ENCODE measurements around the gene GALR2.

The GALR2 gene

GRCh38 chr17:76080768-76081287 is 6.2 kb downstream of the GALR2 start:
- DNase-seq = no peak

DNA sequence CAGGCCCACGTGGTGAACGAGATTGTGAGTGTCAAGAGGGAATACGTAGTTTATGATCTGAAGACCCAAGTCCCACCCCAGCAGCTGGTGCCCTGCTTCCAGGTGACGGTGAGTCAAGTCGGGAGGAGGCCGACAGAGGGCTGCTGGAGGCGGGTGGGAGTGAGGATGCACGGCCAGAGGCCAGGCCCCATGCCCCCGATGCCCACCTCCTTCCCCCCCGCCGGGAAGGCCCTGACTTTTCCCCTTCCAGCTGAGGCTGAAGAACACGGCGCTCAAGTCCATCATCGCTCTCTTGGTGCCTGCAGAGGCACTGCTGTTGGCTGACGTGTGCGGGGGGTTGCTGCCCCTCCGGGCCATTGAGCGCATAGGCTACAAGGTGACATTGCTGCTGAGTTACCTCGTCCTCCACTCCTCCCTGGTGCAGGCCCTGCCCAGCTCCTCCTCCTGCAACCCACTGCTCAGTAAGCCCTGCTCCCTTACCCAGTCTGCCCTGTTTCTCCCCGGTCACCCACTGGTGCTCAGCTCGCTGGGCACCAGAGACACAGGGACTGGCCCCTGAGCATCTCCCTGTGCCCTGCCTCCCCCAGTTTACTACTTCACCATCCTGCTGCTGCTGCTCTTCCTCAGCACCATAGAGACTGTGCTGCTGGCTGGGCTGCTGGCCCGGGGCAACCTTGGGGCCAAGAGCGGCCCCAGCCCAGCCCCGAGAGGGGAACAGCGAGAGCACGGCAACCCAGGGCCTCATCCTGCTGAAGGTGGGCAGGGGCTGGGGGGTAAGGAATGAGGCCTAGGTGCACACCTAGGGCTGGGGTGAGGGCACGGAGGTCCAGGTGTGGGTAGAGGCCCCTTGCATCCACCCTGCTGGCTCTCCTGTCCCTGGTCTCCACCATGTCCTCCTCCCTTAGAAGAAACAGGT is 7.0 kb downstream of the GALR2 start:
- no peak for DNase-seq

- no peak for DNase-seq
Observed at GRCh38 chr17:76082326-76083251, 8.0 kb downstream of the GALR2 start.

GRCh38 chr17:76083536-76084182 is 9.1 kb downstream of the GALR2 start:
- no peak for DNase-seq

DNA sequence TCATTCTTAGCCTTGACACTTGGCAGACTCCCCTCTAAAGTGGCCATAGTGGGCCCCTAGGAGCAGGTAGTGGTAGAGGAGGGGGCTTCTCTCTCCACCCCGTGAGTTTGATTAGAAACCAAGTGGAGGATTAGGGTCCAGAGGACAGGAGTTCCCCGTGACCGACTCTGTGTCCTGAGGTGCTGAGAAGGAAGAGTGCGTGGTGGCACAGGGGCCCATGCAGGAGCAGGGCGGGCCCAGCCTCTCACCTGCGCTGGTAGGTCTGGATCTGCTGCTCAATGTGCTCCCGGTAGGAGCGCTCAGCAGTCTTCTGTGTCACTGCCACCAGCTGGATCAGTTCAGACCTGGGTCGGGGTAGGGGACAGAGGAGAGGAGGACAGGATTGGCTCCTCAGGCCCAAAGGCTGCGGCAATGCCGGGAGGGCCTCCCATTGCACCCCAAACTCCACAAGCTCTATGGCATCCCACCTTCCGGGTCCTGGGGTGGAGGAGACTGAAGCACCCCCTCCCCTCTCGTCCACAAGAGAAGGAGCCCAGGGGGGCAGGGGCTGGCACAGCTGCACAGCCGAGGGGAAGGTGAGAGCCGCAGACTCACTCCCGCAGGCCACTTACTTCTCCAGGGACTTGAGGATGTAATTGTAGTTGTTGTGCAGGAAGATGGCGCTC is 10.6 kb downstream of the GALR2 start:
- no peak for DNase-seq

DNA sequence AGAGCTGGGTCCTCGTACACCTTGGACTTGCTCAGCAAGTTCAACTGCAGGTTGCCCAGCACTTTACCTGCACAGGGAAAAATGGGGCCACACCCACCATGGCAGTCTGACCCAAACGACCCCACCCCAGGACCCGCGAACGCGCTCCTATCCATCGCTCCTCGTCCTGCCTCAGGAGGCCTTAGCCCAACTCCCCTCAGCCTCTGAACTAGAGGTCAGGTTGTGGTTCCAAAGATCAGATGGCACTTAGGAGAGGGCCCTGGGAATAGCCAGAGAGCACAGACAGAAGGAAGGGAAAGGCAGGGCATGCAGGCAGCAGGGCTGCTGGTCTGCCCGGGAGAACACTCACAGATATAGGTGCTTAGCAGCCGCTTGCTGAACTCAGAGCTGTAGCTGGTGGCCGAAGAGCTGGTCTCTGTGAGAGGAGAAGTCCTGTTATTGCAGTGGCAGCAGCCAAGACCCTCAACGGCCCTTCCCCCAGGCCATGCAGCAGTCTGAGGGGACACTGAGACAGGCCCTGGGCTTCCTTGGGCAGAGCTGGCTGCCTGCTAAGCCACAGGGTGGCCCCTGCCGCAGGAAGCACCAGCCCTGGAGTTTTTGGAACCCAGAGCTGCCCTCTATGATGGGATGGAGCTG is 11.3 kb downstream of the GALR2 start:
- no peak for DNase-seq

- no peak for DNase-seq
Observed at GRCh38 chr17:76086384-76086783, 11.8 kb downstream of the GALR2 start.

GRCh38 chr17:76087531-76087930 is 12.9 kb downstream of the GALR2 start:
- no peak for DNase-seq

- no peak for DNase-seq
Observed at GRCh38 chr17:76088041-76088867, 13.7 kb downstream of the GALR2 start.

DNA sequence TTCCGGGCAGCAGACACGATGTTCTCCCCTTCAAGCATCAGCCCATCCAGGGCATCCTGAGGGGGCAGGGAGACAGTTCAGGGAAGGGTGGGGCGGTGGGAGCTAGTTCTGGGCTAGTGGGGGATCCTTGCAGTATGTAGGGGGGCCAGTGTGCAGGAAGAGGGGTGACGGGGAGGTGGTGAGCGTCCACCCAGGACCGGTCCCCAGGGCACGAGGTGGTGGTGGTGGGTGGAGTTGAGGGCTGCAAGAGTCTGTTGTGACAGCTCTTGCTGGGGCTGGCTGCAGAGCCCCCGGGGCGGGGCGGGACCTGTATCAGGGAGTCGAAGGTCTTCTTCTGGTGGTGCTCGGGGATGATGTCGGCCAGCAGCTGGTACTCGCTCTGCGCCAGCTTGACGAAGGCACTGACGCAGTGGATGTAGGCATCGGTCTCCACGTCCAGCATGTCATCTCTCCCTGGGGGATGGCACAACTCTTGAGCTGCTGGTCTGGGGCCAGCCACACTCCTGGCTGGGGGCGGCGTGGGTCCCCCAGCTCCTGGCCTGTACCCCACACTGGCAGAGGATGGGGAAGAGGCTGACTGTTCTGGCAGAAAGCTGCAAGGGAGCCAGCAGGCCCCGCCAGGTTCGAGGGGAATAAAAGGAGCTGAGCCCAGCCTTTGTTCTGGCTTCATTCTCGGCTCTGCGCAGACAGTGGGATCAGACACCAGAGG is 14.4 kb downstream of the GALR2 start:
- no peak for DNase-seq

- no peak for DNase-seq
Observed at GRCh38 chr17:76089680-76090516, 15.3 kb downstream of the GALR2 start.

DNA sequence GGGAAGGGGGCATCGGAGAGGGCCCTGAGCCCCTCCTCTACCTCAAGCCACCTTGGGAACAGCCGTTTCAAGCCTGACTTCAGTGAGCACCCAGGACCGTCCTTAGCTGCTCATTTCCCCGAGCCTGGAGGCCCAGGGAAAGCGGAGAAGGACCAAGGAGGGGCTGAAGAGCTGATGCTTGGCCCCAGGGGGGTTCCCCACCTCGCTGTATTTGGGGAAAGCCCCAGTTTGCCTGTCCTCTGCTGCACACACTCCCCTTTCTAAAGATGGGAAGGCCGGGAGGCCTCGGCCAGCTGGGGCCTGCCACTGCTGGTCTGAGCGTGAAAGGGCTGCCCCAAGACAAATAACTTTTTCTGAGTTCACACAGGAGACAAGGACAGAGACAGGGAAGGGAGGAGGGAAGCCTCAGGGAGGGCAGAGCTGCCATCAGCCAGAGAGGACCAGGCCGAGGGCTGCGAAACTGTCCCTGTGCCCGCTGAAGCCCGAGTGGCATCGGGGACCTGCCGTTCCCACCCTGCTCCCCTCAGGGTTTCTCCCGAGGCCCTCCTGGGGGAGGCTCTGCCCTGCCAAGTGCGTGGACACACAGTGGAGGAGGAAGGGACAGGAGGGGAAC is 16.0 kb downstream of the GALR2 start:
- no peak for DNase-seq

- DNase-seq = no peak
Observed at GRCh38 chr17:76091526-76092286, 17.1 kb downstream of the GALR2 start.

DNA sequence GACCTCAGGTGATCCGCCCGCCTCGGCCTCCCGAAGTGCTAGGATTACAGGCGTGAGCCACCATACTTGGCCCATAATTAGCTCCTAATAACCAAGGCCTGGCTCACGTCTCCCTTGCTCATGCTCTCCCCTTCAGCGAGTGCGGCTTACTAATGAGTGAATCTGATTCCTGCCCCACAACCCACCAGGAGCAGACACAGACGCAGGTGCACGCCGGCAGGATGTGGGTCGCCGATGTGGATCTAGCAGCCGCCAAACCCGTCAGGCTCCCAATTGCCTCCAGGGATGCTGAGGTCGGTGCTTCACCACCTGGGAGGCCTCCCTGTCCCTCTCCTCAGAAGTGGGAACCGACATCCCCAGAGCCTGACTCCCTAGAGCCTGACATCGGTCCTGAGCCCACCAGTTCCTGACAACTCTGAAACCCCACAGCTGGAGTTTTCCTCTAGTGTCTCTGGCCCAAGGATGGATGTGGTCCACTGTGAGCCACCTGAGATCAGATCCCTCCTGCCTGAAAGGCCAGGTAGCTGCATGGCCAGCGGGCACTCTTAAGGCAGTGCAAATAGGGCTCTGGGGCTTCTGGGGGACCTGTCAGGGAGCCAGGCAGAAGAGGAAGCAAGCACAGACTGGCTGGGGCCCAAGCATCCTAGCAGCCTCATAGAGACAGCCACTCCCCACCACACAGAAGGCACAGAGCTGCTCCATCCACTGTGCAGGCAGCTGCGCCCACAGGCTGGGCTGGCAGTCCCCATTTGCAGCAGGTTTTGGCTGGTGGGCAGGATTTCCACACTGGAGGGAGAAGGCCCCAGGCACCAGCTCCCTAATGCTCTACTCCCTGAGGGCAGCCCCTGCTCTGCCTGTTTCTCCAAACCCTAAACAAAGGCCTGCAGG is 18.2 kb downstream of the GALR2 start:
- DNase-seq = no peak

DNA sequence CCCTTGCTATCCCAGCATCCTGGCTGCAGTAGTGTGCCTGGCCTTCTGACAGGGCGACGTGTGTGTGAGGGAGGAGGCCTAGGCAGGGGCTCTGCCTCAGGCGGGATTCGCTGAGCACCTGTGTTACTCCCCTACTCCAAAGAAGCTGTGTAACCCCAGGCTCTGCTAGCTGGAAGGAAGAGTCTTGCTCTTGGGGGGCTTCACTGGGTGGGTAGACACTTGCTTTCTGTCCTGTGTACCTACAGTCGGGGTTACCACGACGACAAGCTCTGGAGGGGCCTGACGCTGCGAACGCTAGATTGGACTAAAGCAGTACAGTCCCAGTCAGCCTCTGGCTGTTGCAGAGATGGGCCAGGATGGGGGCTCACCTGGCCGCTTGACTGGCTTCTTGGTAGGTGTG is 19.5 kb downstream of the GALR2 start:
- DNase-seq = no peak

DNA sequence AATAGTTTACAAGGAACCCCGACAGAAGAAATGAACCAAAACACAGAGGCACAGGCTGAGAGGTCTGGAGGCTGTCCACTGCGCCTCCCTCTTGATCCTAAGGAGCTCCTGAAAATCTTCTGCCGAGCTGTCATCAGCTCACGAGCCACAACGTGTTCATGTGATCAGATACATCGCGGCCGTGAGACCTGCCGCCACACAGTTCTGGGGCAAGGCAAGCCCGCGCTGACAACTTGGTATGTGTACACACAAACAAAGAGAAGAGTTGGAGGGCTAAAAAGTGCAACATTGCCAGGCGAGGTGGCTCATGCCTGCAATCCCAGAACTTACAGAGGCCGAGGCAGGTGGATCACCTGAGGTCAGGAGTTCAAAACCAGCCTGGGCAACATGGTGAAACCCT is 21.4 kb downstream of the GALR2 start:
- no peak for DNase-seq

DNA sequence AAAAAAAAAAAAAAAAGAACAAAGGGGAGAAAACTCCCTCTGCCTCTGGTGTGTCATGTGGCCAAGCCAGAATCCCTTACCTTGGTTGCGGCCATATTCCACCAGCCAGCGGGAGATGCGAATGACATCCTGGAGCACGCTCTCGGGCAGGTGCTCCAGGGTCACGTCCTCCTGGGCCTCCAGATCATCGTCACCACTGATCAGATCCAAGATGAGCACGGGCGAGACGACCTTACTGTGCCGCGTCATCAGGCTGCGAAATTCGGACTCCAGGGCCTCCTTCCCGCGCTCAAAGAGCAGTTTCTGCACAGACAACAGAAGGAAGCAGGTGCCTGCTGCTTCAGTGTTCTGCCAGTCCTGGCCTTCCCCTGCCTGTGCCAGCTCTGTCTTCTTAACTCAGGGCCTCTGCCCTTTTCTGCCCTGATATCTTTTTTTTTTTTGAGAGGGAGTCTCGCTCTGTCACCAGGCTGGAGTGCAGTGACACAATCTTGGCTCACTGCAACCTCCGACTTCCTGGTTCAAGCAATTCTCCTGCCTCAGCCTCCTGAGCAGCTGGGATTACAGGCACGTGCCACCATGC is 23.2 kb downstream of the GALR2 start:
- DNase-seq = no peak

Data from activated CD4-positive, CD25-positive, alpha-beta regulatory T cell (primary cell).